ENCODE data around the gene SYT17. TPM values are rescaled to one million over a fixed set of nuclear protein-coding genes. Genes with fewer than 3 reads are reported as not detected.

The SYT17 gene
- total RNA-seq, 2 donors from 2014 or later, result 1.8 to 1.9 TPM

DNA sequence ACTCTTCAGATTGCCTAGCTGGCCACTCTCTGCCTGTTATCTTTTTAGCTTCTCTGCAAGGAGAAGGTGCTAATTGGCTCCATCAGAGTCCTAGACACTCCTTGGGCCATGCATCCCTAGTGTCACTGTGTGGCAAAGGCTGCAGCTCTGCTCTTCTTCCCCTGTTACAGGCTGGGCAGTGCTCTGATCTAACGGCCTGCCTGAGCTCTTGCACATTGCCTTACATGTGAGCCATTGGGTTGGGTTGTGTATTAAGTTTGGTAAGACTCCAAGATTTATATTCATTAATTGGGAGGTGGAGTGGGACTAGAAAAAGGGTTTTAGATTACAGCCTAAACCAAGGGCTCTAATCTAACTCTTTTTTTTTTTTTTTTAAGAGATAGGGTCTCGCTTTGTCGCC lies 23.0 kb upstream of the SYT17 start:
- Histone ChIP-seq H3K27ac (no peak overlapping the region), H3K36me3 (no peaks in the 10 kb centered on the region), H3K4me1 (ENCODE audit: control insufficient read depth in 1 of 2, low read depth in 2 of 2) (no peaks in the 10 kb centered on the region), H3K4me3 (no peak overlapping the region), H3K27me3 (replicated peaks; ENCODE audit: insufficient read depth) (no peaks in the 10 kb centered on the region), H3K9me3 (no peaks in the 10 kb centered on the region)
- ATAC-seq (ENCODE audit: insufficient number of reproducible peaks, low FRiP score, low read depth), result no peak
- no peak for DNase-seq (ENCODE audit: low spot score)
- TF ChIP-seq, protein P1, sequence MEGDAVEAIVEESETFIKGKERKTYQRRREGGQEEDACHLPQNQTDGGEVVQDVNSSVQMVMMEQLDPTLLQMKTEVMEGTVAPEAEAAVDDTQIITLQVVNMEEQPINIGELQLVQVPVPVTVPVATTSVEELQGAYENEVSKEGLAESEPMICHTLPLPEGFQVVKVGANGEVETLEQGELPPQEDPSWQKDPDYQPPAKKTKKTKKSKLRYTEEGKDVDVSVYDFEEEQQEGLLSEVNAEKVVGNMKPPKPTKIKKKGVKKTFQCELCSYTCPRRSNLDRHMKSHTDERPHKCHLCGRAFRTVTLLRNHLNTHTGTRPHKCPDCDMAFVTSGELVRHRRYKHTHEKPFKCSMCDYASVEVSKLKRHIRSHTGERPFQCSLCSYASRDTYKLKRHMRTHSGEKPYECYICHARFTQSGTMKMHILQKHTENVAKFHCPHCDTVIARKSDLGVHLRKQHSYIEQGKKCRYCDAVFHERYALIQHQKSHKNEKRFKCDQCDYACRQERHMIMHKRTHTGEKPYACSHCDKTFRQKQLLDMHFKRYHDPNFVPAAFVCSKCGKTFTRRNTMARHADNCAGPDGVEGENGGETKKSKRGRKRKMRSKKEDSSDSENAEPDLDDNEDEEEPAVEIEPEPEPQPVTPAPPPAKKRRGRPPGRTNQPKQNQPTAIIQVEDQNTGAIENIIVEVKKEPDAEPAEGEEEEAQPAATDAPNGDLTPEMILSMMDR (IDR thresholded peaks at IDR 0.05), result no peak

GRCh38 chr16:19147126-19147525 lies 20.9 kb upstream of the SYT17 start:
- Histone ChIP-seq H3K27ac (no peak overlapping the region), H3K4me3 (no peak overlapping the region), H3K9me3 (no peaks in the 10 kb centered on the region), H3K4me1 (ENCODE audit: control insufficient read depth in 1 of 2, low read depth in 2 of 2) (no peaks in the 10 kb centered on the region), H3K36me3 (no peaks in the 10 kb centered on the region), H3K27me3 (replicated peaks; ENCODE audit: insufficient read depth) (no peaks in the 10 kb centered on the region)
- ATAC-seq (ENCODE audit: insufficient number of reproducible peaks, low FRiP score, low read depth), result no peak
- DNase-seq (ENCODE audit: low spot score), result no peak
- TF ChIP-seq, protein P1 (IDR thresholded peaks at IDR 0.05), result no peak

GRCh38 chr16:19147627-19148026 lies 20.4 kb upstream of the SYT17 start:
- Histone ChIP-seq H3K4me3 (no peak overlapping the region), H3K36me3 (no peaks in the 10 kb centered on the region), H3K9me3 (no peaks in the 10 kb centered on the region), H3K4me1 (ENCODE audit: control insufficient read depth in 1 of 2, low read depth in 2 of 2) (no peaks in the 10 kb centered on the region), H3K27me3 (replicated peaks; ENCODE audit: insufficient read depth) (no peaks in the 10 kb centered on the region), H3K27ac (no peak overlapping the region)
- no peak for DNase-seq (ENCODE audit: low spot score)
- no peak for ATAC-seq (ENCODE audit: insufficient number of reproducible peaks, low FRiP score, low read depth)
- TF ChIP-seq, protein P1 (IDR thresholded peaks at IDR 0.05), result no peak

GRCh38 chr16:19148189-19148588 lies 19.9 kb upstream of the SYT17 start:
- ATAC-seq (ENCODE audit: insufficient number of reproducible peaks, low FRiP score, low read depth), result no peak
- no peak overlapping the region for H3K4me3 ChIP-seq
- no peaks in the 10 kb centered on the region for H3K36me3 ChIP-seq
- no peaks in the 10 kb centered on the region for H3K27me3 ChIP-seq (replicated peaks; ENCODE audit: insufficient read depth)
- TF ChIP-seq, protein P1 (IDR thresholded peaks at IDR 0.05), result no peak
- no peak overlapping the region for H3K27ac ChIP-seq
- H3K4me1 ChIP-seq (ENCODE audit: control insufficient read depth in 1 of 2, low read depth in 2 of 2), result no peaks in the 10 kb centered on the region
- DNase-seq (ENCODE audit: low spot score), result no peak
- H3K9me3 ChIP-seq, result no peaks in the 10 kb centered on the region

DNA sequence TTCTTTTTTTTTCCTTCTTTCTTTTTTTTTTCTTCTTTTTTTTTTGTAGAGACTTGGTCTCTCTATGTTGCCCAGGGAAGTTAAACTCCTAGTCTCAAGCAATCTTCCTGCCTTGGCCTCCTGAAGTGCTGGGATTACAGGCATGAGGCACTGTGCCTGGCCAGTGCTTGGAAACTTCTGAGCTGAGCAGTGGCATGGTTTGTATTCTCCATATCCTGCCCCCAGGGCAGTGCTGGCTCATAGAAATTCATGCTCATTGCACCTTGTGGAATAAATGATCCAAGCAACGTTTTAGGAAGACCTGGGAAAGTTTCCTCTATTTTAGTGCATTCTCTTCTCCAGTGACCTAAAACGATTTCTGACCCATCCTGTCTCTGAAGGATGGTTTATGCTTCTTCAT lies 16.7 kb upstream of the SYT17 start:
- no peaks in the 10 kb centered on the region for H3K27me3 ChIP-seq (replicated peaks; ENCODE audit: insufficient read depth)
- H3K4me1 ChIP-seq (ENCODE audit: control insufficient read depth in 1 of 2, low read depth in 2 of 2), result no peaks in the 10 kb centered on the region
- no peaks in the 10 kb centered on the region for H3K36me3 ChIP-seq
- TF ChIP-seq, protein P1 (IDR thresholded peaks at IDR 0.05), result no peak
- no peak overlapping the region for H3K27ac ChIP-seq
- no peak for ATAC-seq (ENCODE audit: insufficient number of reproducible peaks, low FRiP score, low read depth)
- no peaks in the 10 kb centered on the region for H3K9me3 ChIP-seq
- no peak for DNase-seq (ENCODE audit: low spot score)
- no peak overlapping the region for H3K4me3 ChIP-seq

Measured in thoracic aorta (tissue), 2 donors.